Measurements from ENCODE around the gene SOX5.
A peak's percentile ranks its signal among the peaks of the same experiment; 100 is the strongest.

The SOX5 gene

GRCh38 chr12:23810329-23810902 is 139.1 kb downstream of the SOX5 start:
- 91% methylated on average over 3 of the region's 3 CpGs for WGBS
- Histone ChIP-seq H3K27me3 (ENCODE audit: insufficient read depth, low read length) (no peaks in the 10 kb centered on the region), H3K9ac (ENCODE audit: low read depth, low read length) (no peak overlapping the region), H3K4me3 (ENCODE audit: low read length) (no peak overlapping the region), H3K4me1 (ENCODE audit: insufficient read depth, low read length) (0 out of 2 replicates have a peak, but pooled peaks cover 6% of the 10 kb centered on the region), H3K27ac (ENCODE audit: low read depth, low read length) (no peak overlapping the region), H3K36me3 (ENCODE audit: insufficient read depth, low read length) (no peaks in the 10 kb centered on the region), H3K9me3 (ENCODE audit: insufficient read depth, low read depth, low read length) (no peaks in the 10 kb centered on the region)

GRCh38 chr12:23803540-23803939 is 145.9 kb downstream of the SOX5 start:
- H3K4me3 ChIP-seq (ENCODE audit: low read length) = no peak overlapping the region
- WGBS = 97% methylated on average over 2 of the region's 2 CpGs

DNA sequence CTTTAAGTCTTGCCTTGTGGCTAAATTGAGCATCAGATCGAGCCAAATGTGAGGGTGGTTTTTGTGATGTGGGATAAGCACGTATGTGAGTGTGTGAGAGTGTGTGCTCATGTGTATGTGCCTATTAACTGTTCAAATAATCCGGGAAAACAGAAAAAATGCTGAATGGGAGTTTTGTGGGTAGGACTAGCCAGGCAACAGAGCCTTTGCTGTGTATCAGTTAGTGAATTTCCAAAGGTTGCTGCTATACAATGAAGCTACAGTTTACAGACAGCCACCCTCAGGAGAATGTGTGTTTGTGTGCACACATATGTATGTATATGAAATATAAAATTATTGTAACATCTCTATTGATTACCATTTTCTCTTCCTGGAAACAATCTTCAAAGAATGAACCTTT is 154.0 kb downstream of the SOX5 start:
- 91% methylated on average over 3 of the region's 3 CpGs for WGBS
- H3K36me3 ChIP-seq (ENCODE audit: insufficient read depth, low read length) = no peaks in the 10 kb centered on the region
- no peaks in the 10 kb centered on the region for H3K27me3 ChIP-seq (ENCODE audit: insufficient read depth, low read length)
- H3K9ac ChIP-seq (ENCODE audit: low read depth, low read length) = no peak overlapping the region
- H3K9me3 ChIP-seq (ENCODE audit: insufficient read depth, low read depth, low read length) = no peaks in the 10 kb centered on the region
- 0 out of 2 replicates have a peak, but pooled peaks cover 7% of the 10 kb centered on the region for H3K4me1 ChIP-seq (ENCODE audit: insufficient read depth, low read length)
- H3K27ac ChIP-seq (ENCODE audit: low read depth, low read length) = no peak overlapping the region
- H3K4me3 ChIP-seq (ENCODE audit: low read length) = no peak overlapping the region

More at GRCh38 chr12:23803540-23803939, 145.9 kb downstream of the SOX5 start:
- peaks cover 8% of the 10 kb centered on the region; the same call in 1 of the 2 replicates for H3K4me1 ChIP-seq (ENCODE audit: insufficient read depth, low read length)
- H3K9me3 ChIP-seq (ENCODE audit: insufficient read depth, low read depth, low read length) = no peaks in the 10 kb centered on the region
- no peaks in the 10 kb centered on the region for H3K36me3 ChIP-seq (ENCODE audit: insufficient read depth, low read length)
- H3K9ac ChIP-seq (ENCODE audit: low read depth, low read length) = no peak overlapping the region
- no peaks in the 10 kb centered on the region for H3K27me3 ChIP-seq (ENCODE audit: insufficient read depth, low read length)
- no peak overlapping the region for H3K27ac ChIP-seq (ENCODE audit: low read depth, low read length)

DNA sequence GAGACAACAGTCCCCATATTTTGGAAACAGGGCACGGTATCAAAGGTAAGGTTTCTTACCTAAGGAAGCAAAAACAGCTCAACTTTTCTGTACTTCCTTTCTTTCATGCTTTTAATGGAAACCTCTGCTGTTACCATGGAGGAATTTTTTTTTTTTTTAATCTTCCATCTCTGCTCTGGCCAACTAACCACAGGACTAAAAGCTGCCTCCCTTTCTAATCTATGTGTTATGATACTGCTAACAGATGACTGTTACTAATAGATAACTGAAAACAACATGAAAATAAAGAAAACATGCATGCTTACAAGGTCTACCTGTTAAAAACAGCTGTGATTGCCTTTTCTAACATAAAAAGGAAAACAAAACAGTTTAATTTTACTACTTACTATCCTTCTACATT is 168.4 kb downstream of the SOX5 start:
- Histone ChIP-seq H3K27me3 (ENCODE audit: insufficient read depth, low read length) (no peaks in the 10 kb centered on the region), H3K36me3 (ENCODE audit: insufficient read depth, low read length) (no peaks in the 10 kb centered on the region), H3K4me1 (ENCODE audit: insufficient read depth, low read length) (no peaks in the 10 kb centered on the region), H3K9ac (ENCODE audit: low read depth, low read length) (no peak overlapping the region), H3K9me3 (ENCODE audit: insufficient read depth, low read depth, low read length) (peaks cover 4% of the 10 kb centered on the region; the same call in 1 of the 2 replicates), H3K4me3 (ENCODE audit: low read length) (no peak overlapping the region), H3K27ac (ENCODE audit: low read depth, low read length) (no peak overlapping the region)
- 100% methylated on average over 1 of the region's 1 CpG for WGBS

DNA sequence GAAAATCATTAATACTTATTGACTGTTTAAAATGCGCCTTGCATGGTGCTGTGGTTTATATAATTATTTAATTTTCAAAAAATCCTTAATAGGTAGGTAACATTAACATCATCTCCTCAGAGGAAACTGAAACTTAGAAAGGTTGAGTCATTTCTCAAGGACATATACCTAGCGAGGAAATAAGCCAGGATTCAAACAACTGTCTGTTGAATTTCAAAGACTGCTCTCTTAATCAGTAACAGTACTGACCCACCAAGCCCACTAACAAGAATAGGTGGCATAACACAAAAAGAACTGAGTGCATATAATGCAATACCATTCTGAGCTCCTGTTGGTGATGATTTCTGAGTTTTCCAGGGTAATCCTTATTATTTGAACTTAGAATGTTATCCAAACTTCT is 174.3 kb downstream of the SOX5 start:
- H3K9me3 ChIP-seq (ENCODE audit: insufficient read depth, low read depth, low read length) = peaks cover 4% of the 10 kb centered on the region; the same call in 1 of the 2 replicates
- H3K9ac ChIP-seq (ENCODE audit: low read depth, low read length) = no peak overlapping the region
- H3K27ac ChIP-seq (ENCODE audit: low read depth, low read length) = no peak overlapping the region
- no peaks in the 10 kb centered on the region for H3K27me3 ChIP-seq (ENCODE audit: insufficient read depth, low read length)
- H3K36me3 ChIP-seq (ENCODE audit: insufficient read depth, low read length) = no peaks in the 10 kb centered on the region
- H3K4me3 ChIP-seq (ENCODE audit: low read length) = no peak overlapping the region
- peaks cover 16% of the 10 kb centered on the region for H3K4me1 ChIP-seq (ENCODE audit: insufficient read depth, low read length)
- 100% methylated on average over 1 of the region's 2 CpGs for WGBS

GRCh38 chr12:23771240-23771949 is 178.1 kb downstream of the SOX5 start:
- no peak overlapping the region for H3K27ac ChIP-seq (ENCODE audit: low read depth, low read length)
- no peaks in the 10 kb centered on the region for H3K36me3 ChIP-seq (ENCODE audit: insufficient read depth, low read length)
- peaks cover 43% of the 10 kb centered on the region for H3K4me1 ChIP-seq (ENCODE audit: insufficient read depth, low read length)
- peaks cover 3% of the 10 kb centered on the region; the same call in 1 of the 2 replicates for H3K9me3 ChIP-seq (ENCODE audit: insufficient read depth, low read depth, low read length)
- H3K9ac ChIP-seq (ENCODE audit: low read depth, low read length) = no peak overlapping the region
- H3K27me3 ChIP-seq (ENCODE audit: insufficient read depth, low read length) = no peaks in the 10 kb centered on the region
- no peak overlapping the region for H3K4me3 ChIP-seq (ENCODE audit: low read length)
- 94% methylated on average over 5 of the region's 5 CpGs for WGBS

- H3K27me3 ChIP-seq (ENCODE audit: insufficient read depth, low read length) = no peaks in the 10 kb centered on the region
- no peak overlapping the region for H3K27ac ChIP-seq (ENCODE audit: low read depth, low read length)
- H3K9me3 ChIP-seq (ENCODE audit: insufficient read depth, low read depth, low read length) = no peaks in the 10 kb centered on the region
- no peaks in the 10 kb centered on the region for H3K36me3 ChIP-seq (ENCODE audit: insufficient read depth, low read length)
- no peak overlapping the region for H3K4me3 ChIP-seq (ENCODE audit: low read length)
- peaks cover 43% of the 10 kb centered on the region for H3K4me1 ChIP-seq (ENCODE audit: insufficient read depth, low read length)
- 95% methylated on average over 2 of the region's 3 CpGs for WGBS
- H3K9ac ChIP-seq (ENCODE audit: low read depth, low read length) = no peak overlapping the region
Measured at GRCh38 chr12:23770202-23770938, 179.1 kb downstream of the SOX5 start.

DNA sequence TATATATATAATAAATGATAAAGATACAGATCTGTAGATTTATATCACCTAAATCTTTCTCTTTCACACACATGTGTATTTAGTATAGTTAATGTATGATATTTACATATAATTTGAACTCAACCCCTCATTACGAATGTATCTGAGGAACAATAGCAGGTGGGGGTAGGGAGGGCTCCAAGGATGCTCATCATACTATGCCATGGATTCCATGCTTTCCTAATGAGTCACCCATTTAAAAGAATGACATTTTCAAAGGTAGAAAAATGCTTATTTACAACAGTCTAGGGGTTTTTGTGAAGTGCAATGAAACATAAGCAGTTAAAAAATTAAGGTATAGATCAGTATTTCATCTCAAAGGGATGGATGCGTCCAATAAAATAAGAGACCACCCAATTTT is 181.6 kb downstream of the SOX5 start:
- WGBS = 90% methylated on average over 1 of the region's 2 CpGs
- H3K4me3 ChIP-seq (ENCODE audit: low read length) = no peak overlapping the region
- H3K27ac ChIP-seq (ENCODE audit: low read depth, low read length) = peak overlapping the region; percentile 82
- H3K4me1 ChIP-seq (ENCODE audit: insufficient read depth, low read length) = peaks cover 29% of the 10 kb centered on the region
- no peaks in the 10 kb centered on the region for H3K9me3 ChIP-seq (ENCODE audit: insufficient read depth, low read depth, low read length)
- no peaks in the 10 kb centered on the region for H3K36me3 ChIP-seq (ENCODE audit: insufficient read depth, low read length)
- no peaks in the 10 kb centered on the region for H3K27me3 ChIP-seq (ENCODE audit: insufficient read depth, low read length)
- H3K9ac ChIP-seq (ENCODE audit: low read depth, low read length) = no peak overlapping the region

DNA sequence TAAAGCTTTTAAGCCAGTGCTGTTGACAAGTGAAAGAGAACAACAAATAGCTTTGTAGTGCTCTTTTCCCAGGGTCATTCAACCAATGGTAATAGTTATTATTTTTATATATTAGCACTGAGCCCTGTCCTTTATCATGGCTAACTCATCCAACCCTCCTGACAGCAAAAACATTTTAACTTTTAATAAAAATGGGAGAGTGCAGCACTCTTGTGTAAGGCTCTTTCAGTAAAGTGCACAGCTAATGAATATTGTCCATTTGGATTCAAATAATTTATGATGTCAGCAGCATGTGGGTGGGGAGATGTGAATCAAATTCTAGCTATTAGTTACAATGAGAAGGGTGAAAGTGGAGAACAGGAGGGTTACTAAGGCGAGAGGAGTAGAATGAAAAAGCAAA is 185.7 kb downstream of the SOX5 start:
- no peak overlapping the region for H3K4me3 ChIP-seq (ENCODE audit: low read length)
- WGBS = 100% methylated on average over 1 of the region's 1 CpG
- no peaks in the 10 kb centered on the region for H3K27me3 ChIP-seq (ENCODE audit: insufficient read depth, low read length)
- peaks cover 46% of the 10 kb centered on the region for H3K4me1 ChIP-seq (ENCODE audit: insufficient read depth, low read length)
- no peak overlapping the region for H3K27ac ChIP-seq (ENCODE audit: low read depth, low read length)
- H3K9ac ChIP-seq (ENCODE audit: low read depth, low read length) = no peak overlapping the region
- H3K9me3 ChIP-seq (ENCODE audit: insufficient read depth, low read depth, low read length) = no peaks in the 10 kb centered on the region
- no peaks in the 10 kb centered on the region for H3K36me3 ChIP-seq (ENCODE audit: insufficient read depth, low read length)

DNA sequence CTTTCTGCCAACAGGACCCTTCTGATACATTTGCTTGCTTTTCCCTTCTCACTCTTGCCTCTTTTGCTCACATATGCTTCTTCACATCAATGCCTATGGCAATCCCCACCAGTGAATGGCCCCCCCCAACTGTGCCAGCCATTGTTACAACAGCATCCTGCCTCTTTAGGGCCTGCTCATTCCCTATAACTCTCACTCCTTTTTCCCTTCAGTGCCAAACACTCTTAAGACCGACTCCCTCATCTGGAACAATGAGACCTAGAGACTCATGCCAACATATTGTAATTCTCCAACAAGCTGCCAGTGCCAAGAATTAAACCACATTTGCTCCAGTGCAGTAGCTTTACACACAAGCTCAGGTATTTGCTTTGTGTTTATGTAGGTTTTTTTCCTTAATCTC is 189.0 kb downstream of the SOX5 start:
- Histone ChIP-seq H3K9ac (ENCODE audit: low read depth, low read length) (no peak overlapping the region), H3K9me3 (ENCODE audit: insufficient read depth, low read depth, low read length) (no peaks in the 10 kb centered on the region), H3K27me3 (ENCODE audit: insufficient read depth, low read length) (no peaks in the 10 kb centered on the region), H3K4me3 (ENCODE audit: low read length) (no peak overlapping the region), H3K36me3 (ENCODE audit: insufficient read depth, low read length) (no peaks in the 10 kb centered on the region), H3K27ac (ENCODE audit: low read depth, low read length) (0 out of 2 replicates have a peak overlapping the region, but pooled peaks have one; percentile 26), H3K4me1 (ENCODE audit: insufficient read depth, low read length) (peaks cover 54% of the 10 kb centered on the region)
- 67% methylated on average over 1 of the region's 1 CpG for WGBS

- Histone ChIP-seq H3K27me3 (ENCODE audit: insufficient read depth, low read length) (no peaks in the 10 kb centered on the region), H3K9ac (ENCODE audit: low read depth, low read length) (no peak overlapping the region), H3K4me3 (ENCODE audit: low read length) (no peak overlapping the region), H3K4me1 (ENCODE audit: insufficient read depth, low read length) (peaks cover 73% of the 10 kb centered on the region), H3K36me3 (ENCODE audit: insufficient read depth, low read length) (no peaks in the 10 kb centered on the region), H3K27ac (ENCODE audit: low read depth, low read length) (peak overlapping the region; percentile 92), H3K9me3 (ENCODE audit: insufficient read depth, low read depth, low read length) (no peaks in the 10 kb centered on the region)
- WGBS = 100% methylated on average over 3 of the region's 3 CpGs
Measured at GRCh38 chr12:23758608-23759007, 190.9 kb downstream of the SOX5 start.
